SK-N-SH (cell line): ENCODE results near the gene GSTCD.

Source experiments
- JUND ChIP-seq: IDR thresholded peaks from 2 replicates; pipeline ENCODE4 v1.4.0; 2012
- NFIC ChIP-seq: IDR thresholded peaks from 2 replicates; pipeline ENCODE4 v1.4.0; 2012; ENCODE audit warnings: borderline replicate concordance
- RCOR1 ChIP-seq: fragments of 150-350 bp; IDR thresholded peaks from 2 replicates; pipeline ENCODE4 v1.6.1; 2017; ENCODE audit warnings: antibody characterized with exemption, low read length
- SMC3 ChIP-seq: IDR thresholded peaks from 2 replicates; pipeline ENCODE4 v1.6.1; 2012; ENCODE audit warnings: low read depth, low read length, improper control_type of control experiment

- no peak for TF ChIP-seq JUND
- no peak for TF ChIP-seq NFIC
- TF ChIP-seq RCOR1, result no peak
- no peak for TF ChIP-seq SMC3
Measured at GRCh38 chr4:105785792-105786191, 77.2 kb downstream of the GSTCD start.
